Stimulated activated naive CD8-positive, alpha-beta T cell treated with anti-CD3 and anti-CD28 coated beads, Interleukin-15, amount 100 ng/mL, for 72 hours (primary cell): ENCODE results near the gene ALOX15.
"Not testable (repeated sequence)": the region's sequence is repeated elsewhere in the genome, so short reads cannot be mapped to it uniquely, and the experiment has no call there.

Experiments used
- ATAC-seq: fragments of 150-1000 bp; cut with Tn5 transposase; 2 replicates; pipeline ENCODE4 v1.10.0; 2021; ENCODE audit warnings: mild to moderate bottlenecking, moderate library complexity
- DNase-seq, 2 donors: peaks; one replicate each; pipeline ENCODE4 v3.0.0; 2021 to 2022
- H3K27ac Mint-ChIP-seq, 2 donors: one replicate each; pipeline ENCODE4 v1.8.0; 2022; ENCODE audit warnings: mild to moderate bottlenecking in 2 of 2, mixed read lengths in 2 of 2, moderate library complexity in 2 of 2
- H3K27me3 Mint-ChIP-seq: one replicate; pipeline ENCODE4 v1.8.0; 2022; ENCODE audit warnings: mixed read lengths
- H3K4me1 Mint-ChIP-seq: one replicate; pipeline ENCODE4 v1.8.0; 2022; ENCODE audit warnings: mild to moderate bottlenecking, mixed read lengths
- H3K4me3 Mint-ChIP-seq, 2 donors: one replicate each; pipeline ENCODE4 v1.8.0; 2022; ENCODE audit warnings: mild to moderate bottlenecking in 2 of 2, mixed read lengths in 2 of 2, moderate library complexity in 1 of 2
- H3K9me3 Mint-ChIP-seq, 2 donors: one replicate each; pipeline ENCODE4 v1.8.0; 2022; ENCODE audit warnings: mixed read lengths in 2 of 2

The ALOX15 gene

DNA sequence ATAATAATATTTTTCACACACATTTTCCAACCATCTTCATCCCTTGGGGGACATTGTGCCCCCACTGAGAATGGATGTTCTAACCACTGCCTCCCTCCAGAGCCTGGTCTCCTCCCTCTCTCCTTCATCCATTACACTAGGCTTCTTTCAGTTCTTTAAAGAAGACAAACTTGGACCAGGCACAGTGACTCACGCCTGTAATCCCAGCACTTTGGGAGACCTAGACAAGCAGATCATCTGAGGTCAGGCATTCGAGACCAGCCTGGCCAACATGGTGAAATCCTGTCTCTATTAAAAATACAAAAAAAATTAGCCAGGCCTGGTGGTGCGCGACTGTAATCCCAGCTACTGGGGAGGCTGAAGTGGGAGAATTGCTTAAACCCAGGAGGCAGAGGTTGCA lies 6.5 kb downstream of the ALOX15 start:
- no peak overlapping the region for H3K27ac Mint-ChIP-seq
- peaks cover 24% of the 10 kb centered on the region for H3K4me1 Mint-ChIP-seq
- ATAC-seq (no peak), DNase-seq (no peak)
- H3K9me3 Mint-ChIP-seq, result no peaks in the 10 kb centered on the region
- no peak overlapping the region for H3K4me3 Mint-ChIP-seq
- H3K27me3 Mint-ChIP-seq, result peaks cover 75% of the 10 kb centered on the region

- H3K9me3 Mint-ChIP-seq, result no peaks in the 10 kb centered on the region
- no peak for DNase-seq
- no peak overlapping the region for H3K4me3 Mint-ChIP-seq
- H3K4me1 Mint-ChIP-seq, result peaks cover 16% of the 10 kb centered on the region
- H3K27ac Mint-ChIP-seq, result no peak overlapping the region
- H3K27me3 Mint-ChIP-seq, result peaks cover 65% of the 10 kb centered on the region
- ATAC-seq, result no peak
These were observed 7.8 kb downstream of the ALOX15 start for GRCh38 chr17:4633643-4634042.

DNA sequence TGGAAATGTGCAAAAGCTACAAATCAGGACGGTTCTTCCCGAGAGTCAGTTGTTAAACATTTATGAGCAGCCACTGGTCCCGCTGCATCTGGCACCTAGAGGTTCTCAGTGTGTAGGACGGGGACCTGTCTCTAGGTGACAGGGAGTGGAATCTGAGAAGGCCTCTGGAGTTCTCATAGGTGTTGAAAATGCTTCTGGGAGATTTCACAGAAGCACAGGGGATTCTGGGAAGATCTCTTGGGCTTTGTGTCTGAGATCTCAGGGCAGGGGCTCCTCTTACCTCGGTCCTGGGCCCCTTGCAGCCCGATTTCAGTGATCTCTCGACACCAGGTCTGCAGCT lies 8.9 kb downstream of the ALOX15 start:
- Mint-ChIP-seq H3K27me3 (peaks cover 54% of the 10 kb centered on the region), H3K4me3 (no peak overlapping the region), H3K9me3 (no peaks in the 10 kb centered on the region), H3K4me1 (peaks cover 16% of the 10 kb centered on the region), H3K27ac (no peak overlapping the region)
- ATAC-seq (no peak), DNase-seq (no peak)

DNA sequence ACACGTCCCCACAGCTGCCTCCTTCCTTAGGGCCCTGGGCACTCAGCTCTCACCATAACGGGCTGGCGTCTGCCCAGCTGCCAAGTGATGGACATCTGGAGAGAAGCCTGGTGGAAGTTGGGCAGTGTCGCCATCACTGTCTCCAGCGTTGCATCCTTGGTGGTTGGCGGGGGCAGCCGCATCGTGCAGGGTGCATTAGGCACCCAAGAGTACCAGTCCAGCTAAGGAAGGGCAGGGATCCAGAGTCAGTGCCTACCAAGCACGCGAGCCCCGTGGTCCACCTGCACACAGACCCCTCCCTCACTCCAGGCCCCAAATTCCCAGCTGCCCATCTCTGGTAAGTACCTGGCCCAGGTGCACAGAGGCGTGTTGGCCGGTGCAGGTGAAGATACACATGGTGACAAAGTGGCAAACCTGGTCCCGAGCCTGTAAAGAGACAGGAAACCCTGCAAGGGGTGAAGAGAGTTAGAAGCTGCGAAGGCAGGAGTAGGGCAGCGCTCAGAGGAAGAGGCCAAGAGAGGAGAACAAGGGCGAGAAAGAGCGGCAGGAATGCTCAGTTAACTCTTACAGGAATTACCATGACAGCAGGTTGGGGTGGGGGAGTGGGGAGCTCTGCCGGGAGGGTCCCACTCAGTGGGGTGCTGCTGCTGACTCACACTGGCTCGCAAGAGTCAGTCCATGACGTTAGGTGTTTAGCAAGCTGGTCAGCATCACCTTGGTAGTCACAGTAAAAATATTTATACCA lies 9.5 kb downstream of the ALOX15 start:
- DNase-seq, result no peak
- Mint-ChIP-seq H3K27me3 (peaks cover 54% of the 10 kb centered on the region), H3K9me3 (no peaks in the 10 kb centered on the region), H3K4me3 (no peak overlapping the region), H3K27ac (no peak overlapping the region), H3K4me1 (peaks cover 16% of the 10 kb centered on the region)
- no peak for ATAC-seq

DNA sequence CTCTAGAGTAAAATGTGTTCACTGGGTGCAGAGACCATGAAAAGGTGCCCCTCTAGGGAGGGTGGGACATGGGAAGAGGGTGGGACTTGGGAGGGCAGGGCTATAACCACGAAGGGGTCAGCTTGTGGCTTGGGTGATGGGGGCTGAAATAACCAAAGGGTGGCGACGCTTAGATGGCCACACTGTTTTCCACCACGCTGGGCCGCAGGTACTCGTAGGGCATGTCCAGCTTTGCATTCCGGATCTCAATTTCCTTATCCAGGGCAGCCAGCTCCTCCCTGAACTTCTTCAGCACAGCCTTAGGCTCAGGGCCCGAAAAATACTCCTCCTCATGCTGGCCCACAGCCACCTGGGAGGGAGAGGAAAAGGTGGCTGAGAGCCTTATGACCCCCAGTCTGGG lies 10.0 kb downstream of the ALOX15 start:
- no peak overlapping the region for H3K27ac Mint-ChIP-seq
- ATAC-seq, result no peak
- H3K4me1 Mint-ChIP-seq, result peaks cover 10% of the 10 kb centered on the region

DNA sequence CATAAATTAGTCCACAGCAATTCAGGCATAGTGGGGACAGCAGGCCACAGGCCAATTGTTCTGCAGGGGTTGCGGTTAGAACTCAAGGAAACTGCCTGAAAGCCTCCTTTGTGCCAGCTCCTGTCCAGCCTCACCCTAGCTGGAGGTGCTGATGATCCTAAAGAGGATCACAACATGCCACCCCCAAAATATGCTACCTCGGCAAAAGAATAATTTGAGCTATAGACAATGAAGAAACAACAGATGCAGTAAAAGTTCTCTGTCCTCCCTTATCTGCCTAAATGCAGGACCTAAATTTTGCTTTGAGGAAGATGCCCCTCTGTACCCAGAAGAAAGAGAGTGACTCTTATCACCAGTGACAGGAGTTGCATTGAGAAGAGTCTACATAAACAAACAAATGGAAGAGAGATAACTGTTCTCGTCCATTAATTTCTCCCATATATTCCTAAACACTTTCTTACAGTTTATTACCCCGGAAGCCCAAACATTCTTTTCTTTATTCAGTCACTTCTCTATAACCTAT lies 14.7 kb downstream of the ALOX15 start:
- DNase-seq (no peak), ATAC-seq (no peak)
- no peak overlapping the region for H3K4me3 Mint-ChIP-seq
- peaks cover 7% of the 10 kb centered on the region for H3K4me1 Mint-ChIP-seq
- H3K9me3 Mint-ChIP-seq, result no peaks in the 10 kb centered on the region
- H3K27ac Mint-ChIP-seq, result no peak overlapping the region
- peaks cover 29% of the 10 kb centered on the region for H3K27me3 Mint-ChIP-seq

More for the DNA sequence above, 10.0 kb downstream of the ALOX15 start:
- no peak for DNase-seq
- Mint-ChIP-seq H3K9me3 (no peaks in the 10 kb centered on the region), H3K4me3 (no peak overlapping the region), H3K27me3 (peaks cover 54% of the 10 kb centered on the region)

- no peak for DNase-seq
- no peak overlapping the region for H3K27ac Mint-ChIP-seq
- H3K4me3 Mint-ChIP-seq, result no peak overlapping the region
- peaks cover 7% of the 10 kb centered on the region for H3K4me1 Mint-ChIP-seq
- H3K27me3 Mint-ChIP-seq, result peaks cover 28% of the 10 kb centered on the region
- H3K9me3 Mint-ChIP-seq, result no peaks in the 10 kb centered on the region
- ATAC-seq, result no peak
These were observed 16.3 kb downstream of the ALOX15 start for GRCh38 chr17:4625181-4625617.

DNA sequence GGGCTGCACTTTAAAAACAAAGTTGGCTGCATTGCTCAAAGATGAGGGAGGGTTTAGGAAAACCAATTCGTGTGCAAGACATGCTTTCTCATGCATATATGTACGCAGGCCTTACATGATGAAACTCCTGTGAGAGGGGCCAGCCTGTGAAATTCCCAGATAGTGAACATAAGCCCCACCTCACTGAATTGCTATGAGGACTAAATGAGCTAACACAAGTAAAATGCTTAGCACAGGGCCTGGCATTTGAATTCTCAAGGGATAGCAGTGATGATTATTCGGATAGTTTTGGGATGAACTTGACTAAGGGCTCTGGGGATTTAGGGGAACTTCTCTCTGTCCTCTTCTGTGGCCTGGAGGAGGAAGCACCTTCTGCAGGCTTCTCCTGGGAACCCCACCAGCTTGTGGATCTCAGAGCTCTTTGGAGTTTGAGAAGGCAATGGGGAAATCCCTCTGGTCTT lies 17.0 kb downstream of the ALOX15 start:
- H3K4me3 Mint-ChIP-seq, H3K4me1 Mint-ChIP-seq, H3K27ac Mint-ChIP-seq, H3K9me3 Mint-ChIP-seq, ATAC-seq, DNase-seq: not testable (repeated sequence)
- H3K27me3 Mint-ChIP-seq, result peaks cover 28% of the 10 kb centered on the region

DNA sequence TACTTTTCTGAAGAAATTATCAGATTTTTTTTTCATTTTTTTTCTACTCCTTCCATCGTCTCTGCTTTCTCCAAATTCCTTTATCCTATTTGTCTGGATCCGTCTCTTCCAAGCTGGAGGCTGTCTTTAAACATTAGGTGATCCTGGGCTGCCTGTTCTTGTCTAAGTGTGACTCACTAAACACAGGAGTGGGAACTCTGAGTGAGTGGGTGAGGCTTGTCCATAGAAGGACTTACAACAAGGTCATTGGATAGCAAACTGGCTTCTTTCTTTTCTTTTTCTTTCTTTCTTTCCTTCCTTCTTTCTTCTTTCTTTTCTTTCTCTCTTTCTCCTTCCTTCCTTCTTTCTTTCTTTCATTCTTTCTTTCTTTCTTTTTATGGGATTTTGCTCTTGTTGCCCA lies 18.2 kb downstream of the ALOX15 start:
- no peak for ATAC-seq
- Mint-ChIP-seq H3K4me1 (peaks cover 7% of the 10 kb centered on the region), H3K27ac (no peak overlapping the region), H3K9me3 (no peaks in the 10 kb centered on the region), H3K27me3 (peaks cover 28% of the 10 kb centered on the region), H3K4me3 (no peak overlapping the region)
- no peak for DNase-seq

DNA sequence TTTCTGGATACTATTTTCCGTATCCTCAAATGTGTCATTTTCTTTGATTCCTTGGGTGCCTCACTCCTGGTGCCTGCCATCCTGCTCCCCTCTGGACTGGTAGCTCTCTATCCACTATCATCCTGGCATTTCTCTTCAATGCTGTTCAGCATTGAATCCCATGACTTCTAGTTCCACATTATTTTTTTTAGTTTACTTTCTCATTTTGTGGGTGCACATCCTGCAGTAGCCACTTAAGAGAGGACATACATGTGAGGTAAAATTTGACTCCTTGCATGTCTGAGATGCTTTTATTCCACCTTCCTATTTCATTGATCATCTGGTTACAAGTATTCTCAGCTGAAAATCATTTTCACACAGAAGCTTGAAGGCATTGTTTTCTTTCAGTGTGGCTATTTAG lies 19.1 kb downstream of the ALOX15 start:
- no peak for DNase-seq
- no peak for ATAC-seq
- H3K4me3 Mint-ChIP-seq, result no peak overlapping the region
- peaks cover 26% of the 10 kb centered on the region for H3K27me3 Mint-ChIP-seq
- peaks cover 7% of the 10 kb centered on the region for H3K4me1 Mint-ChIP-seq
- no peaks in the 10 kb centered on the region for H3K9me3 Mint-ChIP-seq
- no peak overlapping the region for H3K27ac Mint-ChIP-seq

GRCh38 chr17:4620531-4621101 lies 20.9 kb downstream of the ALOX15 start:
- H3K27ac Mint-ChIP-seq, result no peak overlapping the region
- H3K4me3 Mint-ChIP-seq, result no peak overlapping the region
- peaks cover 9% of the 10 kb centered on the region for H3K27me3 Mint-ChIP-seq
- ATAC-seq (no peak), DNase-seq (no peak)
- no peaks in the 10 kb centered on the region for H3K9me3 Mint-ChIP-seq
- no peaks in the 10 kb centered on the region for H3K4me1 Mint-ChIP-seq

GRCh38 chr17:4617590-4618351 lies 23.7 kb downstream of the ALOX15 start:
- H3K9me3 Mint-ChIP-seq, result no peaks in the 10 kb centered on the region
- ATAC-seq, result no peak
- no peak overlapping the region for H3K27ac Mint-ChIP-seq

GRCh38 chr17:4617090-4617489 lies 24.4 kb downstream of the ALOX15 start:
- ATAC-seq, result no peak
- Mint-ChIP-seq H3K27me3 (no peaks in the 10 kb centered on the region), H3K27ac (no peak overlapping the region), H3K9me3 (no peaks in the 10 kb centered on the region), H3K4me1 (no peaks in the 10 kb centered on the region), H3K4me3 (no peak overlapping the region)
- no peak for DNase-seq

More at GRCh38 chr17:4617590-4618351, 23.7 kb downstream of the ALOX15 start:
- DNase-seq, result no peak
- Mint-ChIP-seq H3K4me3 (no peak overlapping the region), H3K4me1 (no peaks in the 10 kb centered on the region), H3K27me3 (no peaks in the 10 kb centered on the region)

- Mint-ChIP-seq H3K4me3 (no peak overlapping the region), H3K4me1 (no peaks in the 10 kb centered on the region), H3K27ac (no peak overlapping the region), H3K27me3 (no peaks in the 10 kb centered on the region), H3K9me3 (no peaks in the 10 kb centered on the region)
- no peak for ATAC-seq
- DNase-seq, result no peak
These were observed 25.0 kb downstream of the ALOX15 start for GRCh38 chr17:4616476-4616875.

- DNase-seq (no peak), ATAC-seq (no peak)
- Mint-ChIP-seq H3K9me3 (no peaks in the 10 kb centered on the region), H3K4me1 (peaks cover 5% of the 10 kb centered on the region), H3K27ac (no peak overlapping the region), H3K4me3 (no peak overlapping the region), H3K27me3 (peaks cover 36% of the 10 kb centered on the region)
These were observed 30.8 kb downstream of the ALOX15 start for GRCh38 chr17:4610656-4611055.

DNA sequence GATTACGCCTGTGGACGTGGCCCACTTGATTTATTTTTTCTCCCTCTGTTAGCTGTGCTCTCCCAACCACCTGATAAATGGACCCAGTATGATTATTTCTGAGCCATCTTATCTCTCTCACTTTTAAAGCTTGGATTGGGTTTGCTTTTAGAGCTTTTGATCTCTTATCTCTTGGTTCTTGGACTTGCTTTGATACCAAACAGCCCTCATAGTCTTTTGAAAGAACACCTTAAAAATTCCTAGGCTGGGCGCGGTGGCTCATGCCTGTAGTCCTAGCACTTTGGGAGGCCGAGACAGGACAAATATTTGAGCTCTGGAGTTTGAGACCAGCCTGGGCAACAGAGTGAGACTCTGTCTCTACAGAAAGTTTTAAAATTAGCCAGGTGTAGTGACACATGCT lies 31.3 kb downstream of the ALOX15 start:
- Mint-ChIP-seq H3K4me1 (peaks cover 5% of the 10 kb centered on the region), H3K9me3 (no peaks in the 10 kb centered on the region), H3K27ac (no peak overlapping the region), H3K4me3 (no peak overlapping the region), H3K27me3 (peaks cover 36% of the 10 kb centered on the region)
- DNase-seq (no peak), ATAC-seq (no peak)
